Mammary epithelial cell (primary cell): ENCODE results near the gene CDH4.

Experiments
- EZH2 ChIP-seq: IDR thresholded peaks from 2 replicates; pipeline ENCODE4 v1.6.1; 2012; ENCODE audit warnings: low read length, inconsistent platforms, borderline replicate concordance
- TF ChIP-seq, protein P1 (sequence below), 2 donors: IDR thresholded peaks in 1 of 2; conservative IDR thresholded peaks in 1 of 2; 2 replicates each; pipeline ENCODE4 v1.5.1; 2011 to 2012; ENCODE audit warnings: inconsistent platforms in 2 of 2, low read length in 2 of 2, mild to moderate bottlenecking in 2 of 2, control low read depth in 1 of 2, low read depth in 1 of 2; ENCODE audit not compliant: insufficient read depth in 1 of 2; ENCODE audit errors: extremely low read depth in 1 of 2

GRCh38 chr20:61968036-61968810 lies 716.2 kb downstream of the CDH4 start:
- TF ChIP-seq, protein P1, sequence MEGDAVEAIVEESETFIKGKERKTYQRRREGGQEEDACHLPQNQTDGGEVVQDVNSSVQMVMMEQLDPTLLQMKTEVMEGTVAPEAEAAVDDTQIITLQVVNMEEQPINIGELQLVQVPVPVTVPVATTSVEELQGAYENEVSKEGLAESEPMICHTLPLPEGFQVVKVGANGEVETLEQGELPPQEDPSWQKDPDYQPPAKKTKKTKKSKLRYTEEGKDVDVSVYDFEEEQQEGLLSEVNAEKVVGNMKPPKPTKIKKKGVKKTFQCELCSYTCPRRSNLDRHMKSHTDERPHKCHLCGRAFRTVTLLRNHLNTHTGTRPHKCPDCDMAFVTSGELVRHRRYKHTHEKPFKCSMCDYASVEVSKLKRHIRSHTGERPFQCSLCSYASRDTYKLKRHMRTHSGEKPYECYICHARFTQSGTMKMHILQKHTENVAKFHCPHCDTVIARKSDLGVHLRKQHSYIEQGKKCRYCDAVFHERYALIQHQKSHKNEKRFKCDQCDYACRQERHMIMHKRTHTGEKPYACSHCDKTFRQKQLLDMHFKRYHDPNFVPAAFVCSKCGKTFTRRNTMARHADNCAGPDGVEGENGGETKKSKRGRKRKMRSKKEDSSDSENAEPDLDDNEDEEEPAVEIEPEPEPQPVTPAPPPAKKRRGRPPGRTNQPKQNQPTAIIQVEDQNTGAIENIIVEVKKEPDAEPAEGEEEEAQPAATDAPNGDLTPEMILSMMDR (conservative IDR thresholded peaks at IDR 0.05 in 1 of 2, IDR thresholded peaks at IDR 0.05 in 1 of 2; ENCODE audit: extremely low read depth in 1 of 2, insufficient read depth in 1 of 2, low read depth in 1 of 2, low read length in 2 of 2), result no peak
- TF ChIP-seq EZH2, result no peak
